ENCODE results near the gene UBE2D3. TPM values are rescaled to one million over a fixed set of nuclear protein-coding genes. Genes with fewer than 3 reads are reported as not detected.

The UBE2D3 gene
- total RNA-seq, 1 donor from 2014 or later = 276 TPM

GRCh38 chr4:102758241-102759160 is 68.8 kb downstream of the UBE2D3 start:
- no peak for DNase-seq (ENCODE audit: low read depth in 2 of 2)

- no peak for DNase-seq (ENCODE audit: low read depth in 2 of 2)
Observed at GRCh38 chr4:102757681-102758080, 69.7 kb downstream of the UBE2D3 start.

DNA sequence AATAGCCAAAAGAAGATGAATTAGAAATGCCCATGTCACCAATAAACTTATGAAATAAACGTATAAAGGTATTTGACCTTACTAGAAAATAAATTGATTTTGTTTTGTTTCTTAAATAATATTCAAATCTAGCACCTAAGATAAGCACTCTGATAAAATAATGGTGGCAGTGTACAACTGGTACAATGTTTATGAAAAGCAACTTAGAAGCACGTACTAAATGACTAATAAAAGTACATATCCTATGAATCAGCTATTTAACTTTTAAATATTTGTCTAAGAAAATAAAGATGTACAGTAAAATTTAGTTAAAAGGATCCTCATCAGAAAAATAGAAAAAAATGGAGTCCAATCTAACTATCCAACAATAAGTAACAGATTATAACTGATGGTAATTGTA is 73.3 kb downstream of the UBE2D3 start:
- no peak for DNase-seq (ENCODE audit: low read depth in 2 of 2)

GRCh38 chr4:102751941-102752340 is 75.4 kb downstream of the UBE2D3 start:
- no peak for DNase-seq (ENCODE audit: low read depth in 2 of 2)

Other genes with a start within 250 kb of the UBE2D3 start
- 6.8 and 9.1 TPM in 2 replicates for gene MANBA, start 66.6 kb downstream of the UBE2D3 start, total RNA-seq
- gene CISD2, start 41.4 kb upstream of the UBE2D3 start, total RNA-seq = 31.4 and 47.4 TPM in 2 replicates
- gene SLC9B1, start 192.2 kb upstream of the UBE2D3 start, total RNA-seq = 0.22 and 0.40 TPM in 2 replicates
- 14.3 and 15.0 TPM in 2 replicates for gene SLC9B2, start 249.2 kb upstream of the UBE2D3 start, total RNA-seq